Ovary (tissue), 9 donors: Measurements from ENCODE around the gene YIPF2. TPM values are rescaled to one million over a fixed set of nuclear protein-coding genes. Genes with fewer than 3 reads are reported as not detected.

Experiments used
- DNase-seq, 5 donors: peaks; one replicate each; pipeline ENCODE4 v3.0.0-alpha.2; 2019 to 2020
- H3K27ac ChIP-seq, 2 donors: fragments of 200-600 bp; one replicate each; pipeline versions ENCODE4 v1.5.1 to v1.8.0; 2019 to 2022
- H3K27me3 ChIP-seq: fragments of 200-600 bp; one replicate; pipeline ENCODE4 v1.8.0; 2022
- H3K36me3 ChIP-seq: fragments of 200-600 bp; sonication (generic); one replicate; pipeline ENCODE4 v1.5.1; 2019
- H3K4me1 ChIP-seq: one replicate; pipeline ENCODE4 v1.8.1; 2013; ENCODE audit warnings: mild to moderate bottlenecking, moderate library complexity; ENCODE audit not compliant: insufficient read depth
- H3K4me3 ChIP-seq: fragments of 200-600 bp; sonication (generic); one replicate; pipeline ENCODE4 v1.5.1; 2017
- H3K9me3 ChIP-seq, 2 donors: fragments of 200-600 bp in 1 of 2; sonication (generic) in 1 of 2; one replicate each; pipeline versions ENCODE4 v1.5.1 to v1.8.1; 2013 to 2019; ENCODE audit warnings: mild to moderate bottlenecking in 1 of 2, moderate library complexity in 1 of 2
- CTCF ChIP-seq, 3 donors: fragments of 450-650 bp in 2 of 3; fragments of 200-600 bp in 1 of 3; IDR thresholded peaks; one replicate each; pipeline versions ENCODE4 v1.5.1 to v1.8.0; 2016 to 2022; ENCODE audit warnings: antibody characterized with exemption in 3 of 3, mild to moderate bottlenecking in 1 of 3
- EP300 ChIP-seq: sonication (generic); formaldehyde crosslinking; IDR thresholded peaks from one replicate; pipeline ENCODE4 v1.6.1; 2017; ENCODE audit warnings: antibody characterized with exemption
- POLR2A ChIP-seq: fragments of 450-650 bp; IDR thresholded peaks from one replicate; pipeline ENCODE4 v1.6.1; 2017; ENCODE audit warnings: antibody characterized with exemption, mild to moderate bottlenecking, moderate library complexity
- WGBS, 3 donors: extraction: QIAGEN DNeasy Blood & Tissue Kit in 1 of 3; methylation state at CpG; one replicate each; pipeline versions ENCODE4 v1.1.5 to v1.1.7; 2013 to 2017; 5-methylcytosine and 5-hydroxymethylcytosine counted together
- intact Hi-C, 4 donors: fragments of 100-400 bp; cut with DNase I; formaldehyde crosslinking; loops; one replicate each; pipeline versions ENCODE4 v1.11.0 to v1.15.1; 2022 to 2023
- polyA plus RNA-seq, 2 donors: library from polyadenylated mRNA; stranded (reverse); fragments of 200-250 nt in 1 of 2; fragments of 350-450 nt in 1 of 2; fragmentation: Illumina TruSeq in 1 of 2; extraction: RNeasy Lipid Tissue Mini Kit (QIAGEN cat#74804) in 1 of 2; gene quantifications; one replicate each; pipeline ENCODE4 v1.2.3, GENCODE V29; 2013 to 2014
- total RNA-seq, 7 donors: library from RNA; depleted of rRNA in 2 of 7; stranded (reverse); fragments of >200 nt in 2 of 7; fragmentation: NEBNext Ultra II Directional in 3 of 7; extraction: Animal tissue kit (Norgen Biotek cat#: 25700) in 3 of 7; gene quantifications; one replicate each; pipeline versions ENCODE4 v1.1.0 to v1.2.4, GENCODE V29; 2016 to 2023
- donor health status: DM: no; HTN: no; CAD: no; lungs with moderate emphysema.
- donor health status: DM: no; HTN: no; CAD: no.
- donor health status: Bipolar disorder and iron deficiency.
- donor health status: DM: yes; HTN: yes; CAD: no.
- donor health status: DM: no; HTN: no; CAD: no.
- donor health status: DM: yes; HTN: yes; CAD: no.

YIPF2 gene
- total and polyA plus RNA-seq, 9 donors: 10.3 to 66.4 (median 45.7) TPM

DNA sequence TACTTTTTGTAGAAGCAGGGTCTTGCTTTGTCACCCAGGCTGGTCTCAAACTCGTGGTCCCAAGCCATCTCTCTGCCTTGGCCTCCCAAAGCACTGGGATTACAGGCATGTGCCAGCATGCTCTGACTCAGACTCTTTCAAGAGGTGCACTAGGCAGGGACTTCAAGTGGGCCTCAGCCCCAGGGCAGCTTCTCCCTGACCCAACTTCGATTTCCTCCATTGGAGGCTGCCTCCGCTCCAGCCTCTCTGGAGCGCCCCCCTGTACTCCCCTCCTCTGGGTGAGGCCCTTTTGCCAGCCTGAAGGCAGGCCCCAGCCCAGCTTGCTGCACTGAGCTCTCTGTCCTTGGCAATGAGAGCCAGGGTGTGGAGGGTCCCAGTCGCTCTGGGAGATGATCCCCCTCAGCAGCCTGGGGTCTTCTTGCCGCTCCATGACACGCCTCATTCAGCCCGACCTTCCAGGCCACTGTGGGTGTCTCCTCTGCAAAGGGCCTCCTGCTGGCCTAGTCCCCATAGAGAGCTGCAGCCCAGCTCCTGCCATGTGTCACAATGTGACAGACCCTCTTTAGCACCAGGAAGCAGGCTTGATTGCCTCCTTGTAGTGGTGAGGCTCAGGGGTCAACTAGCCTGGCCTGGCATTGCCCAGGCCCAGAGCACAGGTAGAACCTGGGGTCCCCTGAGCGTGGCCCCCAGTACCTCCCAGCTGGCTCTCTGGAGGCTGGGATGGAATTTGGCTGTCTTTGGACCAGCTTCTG is 40.6 kb downstream of the YIPF2 start:
- H3K9me3 ChIP-seq: no peaks in the 10 kb centered on the region
- peaks cover 17% of the 10 kb centered on the region for H3K4me1 ChIP-seq
- no peak for TF ChIP-seq EP300
- TF ChIP-seq POLR2A: no peak
- no peak for TF ChIP-seq CTCF (IDR thresholded peaks at IDR 0.05)
- H3K27ac ChIP-seq: no peak overlapping the region
- WGBS, 3 donors: 88 to 93% (median 92%) methylated on average over 8 to 9 of the region's 9 CpGs
- no peak for DNase-seq
- intact Hi-C loops: no loop called here
- no peak overlapping the region for H3K4me3 ChIP-seq
- H3K36me3 ChIP-seq: no peaks in the 10 kb centered on the region
- H3K27me3 ChIP-seq: no peaks in the 10 kb centered on the region

- H3K27me3 ChIP-seq: no peaks in the 10 kb centered on the region
- H3K9me3 ChIP-seq: no peaks in the 10 kb centered on the region
- intact Hi-C loops: no loop called here
- H3K27ac ChIP-seq: no peak overlapping the region
- no peaks in the 10 kb centered on the region for H3K36me3 ChIP-seq
- H3K4me3 ChIP-seq: no peak overlapping the region
- H3K4me1 ChIP-seq: peaks cover 13% of the 10 kb centered on the region
- 38 to 40% (median 40%) methylated on average over 20 of the region's 20 CpGs for WGBS, 3 donors
- DNase-seq: no peak
- TF ChIP-seq CTCF (IDR thresholded peaks at IDR 0.05): no peak
- no peak for TF ChIP-seq EP300
- no peak for TF ChIP-seq POLR2A
These were observed 43.0 kb downstream of the YIPF2 start for GRCh38 chr19:10885201-10886169.

DNA sequence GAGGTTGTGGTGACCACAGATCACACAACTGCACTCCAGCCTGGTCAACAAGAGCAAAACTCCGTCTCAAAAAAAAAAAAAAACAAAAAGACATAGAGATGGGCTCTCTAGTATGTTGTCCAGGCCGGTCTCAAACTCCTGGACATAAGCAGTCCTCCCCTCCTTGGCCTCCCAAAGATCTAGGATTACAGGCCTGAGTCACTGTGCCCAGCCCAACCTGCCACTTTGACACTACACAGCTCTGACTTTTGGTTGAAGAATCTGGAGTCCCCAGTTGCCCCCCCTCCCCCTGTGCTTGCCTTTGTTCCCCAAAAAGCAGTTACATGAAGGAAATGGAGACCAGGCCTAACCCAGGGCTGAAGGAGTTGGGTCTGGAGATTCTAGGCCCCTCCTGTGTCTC is 44.2 kb downstream of the YIPF2 start:
- DNase-seq: no peak
- peaks cover 15% of the 10 kb centered on the region for H3K4me1 ChIP-seq
- intact Hi-C loops: no loop called here
- no peaks in the 10 kb centered on the region for H3K36me3 ChIP-seq
- TF ChIP-seq CTCF (IDR thresholded peaks at IDR 0.05): no peak
- TF ChIP-seq POLR2A: no peak
- TF ChIP-seq EP300: no peak
- no peaks in the 10 kb centered on the region for H3K9me3 ChIP-seq
- no peak overlapping the region for H3K27ac ChIP-seq
- 76 to 89% (median 80%) methylated on average over 2 of the region's 2 CpGs for WGBS, 3 donors
- no peak overlapping the region for H3K4me3 ChIP-seq
- H3K27me3 ChIP-seq: no peaks in the 10 kb centered on the region

- Histone ChIP-seq H3K4me3 (no peak overlapping the region), H3K27ac (no peak overlapping the region), H3K36me3 (no peaks in the 10 kb centered on the region), H3K9me3 (no peaks in the 10 kb centered on the region), H3K27me3 (no peaks in the 10 kb centered on the region), H3K4me1 (peaks cover 13% of the 10 kb centered on the region)
- WGBS, 3 donors: 72 to 80% (median 76%) methylated on average over 9 of the region's 9 CpGs
- intact Hi-C loops: no loop called here
- TF ChIP-seq POLR2A: no peak
- no peak for TF ChIP-seq EP300
- no peak for TF ChIP-seq CTCF (IDR thresholded peaks at IDR 0.05)
- DNase-seq: no peak
These were observed 46.4 kb downstream of the YIPF2 start for GRCh38 chr19:10882108-10882457.
